ENCODE data around the gene BMP6. TPM values are rescaled to one million over a fixed set of nuclear protein-coding genes. Genes with fewer than 3 reads are reported as not detected.

BMP6 gene
- total RNA-seq, 4 donors from 2014 or later, result 1.7 to 8.3 (median 3.3) TPM

- no peak for TF ChIP-seq POLR2A (IDR thresholded peaks at IDR 0.05)
- Histone ChIP-seq H3K4me1 (no peaks in the 10 kb centered on the region), H3K36me3 (no peaks in the 10 kb centered on the region), H3K27me3 (no peaks in the 10 kb centered on the region), H3K27ac (no peak overlapping the region), H3K4me3 (no peak overlapping the region), H3K9me3 (no peaks in the 10 kb centered on the region)
- in situ Hi-C loops (cut with MboI; ENCODE audit: low sequenced_read_pairs in 4 of 4), result no loop called here
- DNase-seq (no peak), ATAC-seq (no peak)
- intact Hi-C loops (cut with DNase I; ENCODE audit: low total_unique reads), result no loop called here
Observed at GRCh38 chr6:7805078-7805849, 79.4 kb downstream of the BMP6 start.

GRCh38 chr6:7805850-7806214, 79.9 kb downstream of the BMP6 start:
- Histone ChIP-seq H3K4me1 (no peaks in the 10 kb centered on the region), H3K36me3 (no peaks in the 10 kb centered on the region), H3K4me3 (no peak overlapping the region), H3K27ac (no peak overlapping the region), H3K27me3 (no peaks in the 10 kb centered on the region), H3K9me3 (no peaks in the 10 kb centered on the region)
- in situ Hi-C loops (cut with MboI; ENCODE audit: low sequenced_read_pairs in 4 of 4), result no loop called here
- no peak for DNase-seq
- intact Hi-C loops (cut with DNase I; ENCODE audit: low total_unique reads), result no loop called here
- no peak for ATAC-seq
- TF ChIP-seq POLR2A (IDR thresholded peaks at IDR 0.05) (no peak), CTCF (IDR thresholded peaks at IDR 0.05 in 4 of 5, conservative IDR thresholded peaks at IDR 0.05 in 1 of 5) (no peak)

- Histone ChIP-seq H3K9me3 (no peaks in the 10 kb centered on the region), H3K27ac (no peak overlapping the region), H3K27me3 (no peaks in the 10 kb centered on the region), H3K4me1 (no peaks in the 10 kb centered on the region), H3K36me3 (no peaks in the 10 kb centered on the region), H3K4me3 (no peak overlapping the region)
- DNase-seq, result no peak
- ATAC-seq, result no peak
- intact Hi-C loops (cut with DNase I; ENCODE audit: low total_unique reads) (no loop called here), in situ Hi-C loops (cut with MboI; ENCODE audit: low sequenced_read_pairs in 4 of 4) (no loop called here)
- TF ChIP-seq POLR2A (IDR thresholded peaks at IDR 0.05) (no peak), CTCF (IDR thresholded peaks at IDR 0.05 in 4 of 5, conservative IDR thresholded peaks at IDR 0.05 in 1 of 5) (no peak)
Observed at GRCh38 chr6:7806711-7807110, 80.8 kb downstream of the BMP6 start.

GRCh38 chr6:7809346-7809745, 83.4 kb downstream of the BMP6 start:
- TF ChIP-seq CTCF (IDR thresholded peaks at IDR 0.05 in 4 of 5, conservative IDR thresholded peaks at IDR 0.05 in 1 of 5), result no peak
- no peak for TF ChIP-seq POLR2A (IDR thresholded peaks at IDR 0.05)
- no peak for DNase-seq
- H3K36me3 ChIP-seq, result no peaks in the 10 kb centered on the region
- H3K27ac ChIP-seq, result no peak overlapping the region
- no peaks in the 10 kb centered on the region for H3K9me3 ChIP-seq
- H3K4me3 ChIP-seq, result no peak overlapping the region
- intact Hi-C loops (cut with DNase I; ENCODE audit: low total_unique reads) (no loop called here), in situ Hi-C loops (cut with MboI; ENCODE audit: low sequenced_read_pairs in 4 of 4) (no loop called here)
- no peaks in the 10 kb centered on the region for H3K4me1 ChIP-seq
- no peaks in the 10 kb centered on the region for H3K27me3 ChIP-seq
- ATAC-seq, result no peak

GRCh38 chr6:7811441-7811840, 85.5 kb downstream of the BMP6 start:
- ATAC-seq, result no peak
- in situ Hi-C loops (cut with MboI; ENCODE audit: low sequenced_read_pairs in 4 of 4), result no loop called here

More at GRCh38 chr6:7811441-7811840, 85.5 kb downstream of the BMP6 start:
- H3K27ac ChIP-seq, result no peak overlapping the region
- intact Hi-C loops (cut with DNase I; ENCODE audit: low total_unique reads), result no loop called here
- peaks cover 0 to 3% of the 10 kb centered on the region in 2 donors for H3K4me1 ChIP-seq
- no peak overlapping the region for H3K4me3 ChIP-seq
- H3K9me3 ChIP-seq, result no peaks in the 10 kb centered on the region
- H3K27me3 ChIP-seq, result no peaks in the 10 kb centered on the region
- TF ChIP-seq CTCF (IDR thresholded peaks at IDR 0.05 in 4 of 5, conservative IDR thresholded peaks at IDR 0.05 in 1 of 5) (no peak), POLR2A (IDR thresholded peaks at IDR 0.05) (no peak)
- no peak for DNase-seq
- no peaks in the 10 kb centered on the region for H3K36me3 ChIP-seq

Data from gastrocnemius medialis (tissue), 4 donors.